Sigmoid colon (tissue), 4 donors: ENCODE results near the gene IFT80.

Experiments used
- POLR2A ChIP-seq, 2 donors: fragments of 450-650 bp; IDR thresholded peaks; one replicate each; pipeline ENCODE4 v1.6.1; 2016; ENCODE audit warnings: antibody characterized with exemption in 2 of 2, mild to moderate bottlenecking in 2 of 2, moderate library complexity in 2 of 2
- POLR2AphosphoS5 ChIP-seq, 4 donors: sonication (generic); formaldehyde crosslinking; IDR thresholded peaks; one replicate each; pipeline ENCODE4 v1.6.1; 2017; ENCODE audit warnings: antibody characterized with exemption in 4 of 4
- TF ChIP-seq, protein P1 (sequence below), 4 experiments: fragments of 450-650 bp in 3 of 4; fragments of 200-600 bp in 1 of 4; IDR thresholded peaks; one replicate each; pipeline ENCODE4 v1.5.1; 2016 to 2019; ENCODE audit warnings: antibody characterized with exemption in 4 of 4, mild to moderate bottlenecking in 3 of 4, moderate library complexity in 2 of 4

DNA sequence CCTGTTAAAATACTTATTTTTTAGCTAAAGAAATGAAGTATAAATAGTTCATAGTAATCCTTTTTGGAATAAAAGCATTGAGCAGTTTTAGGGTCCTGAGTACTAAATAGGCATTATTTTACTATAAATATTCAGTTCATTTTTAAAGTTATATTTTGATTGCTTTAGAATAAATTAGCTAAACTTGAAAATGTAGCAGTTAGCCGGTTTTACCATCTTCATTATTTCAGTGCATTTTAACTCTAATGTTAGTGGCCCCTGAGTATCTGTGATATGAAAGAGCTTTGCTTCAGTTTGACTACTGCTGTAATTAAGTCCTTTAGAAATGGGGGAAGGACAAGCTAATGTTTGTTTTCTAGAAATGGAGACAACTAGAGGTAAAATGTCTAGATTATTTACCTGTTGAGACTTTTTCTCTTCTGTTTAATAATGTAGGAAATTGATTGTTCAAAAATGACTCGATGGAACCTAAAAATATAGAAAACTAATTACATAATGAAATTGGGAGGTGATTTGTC lies 4.1 kb upstream of the IFT80 start:
- TF ChIP-seq, protein P1, sequence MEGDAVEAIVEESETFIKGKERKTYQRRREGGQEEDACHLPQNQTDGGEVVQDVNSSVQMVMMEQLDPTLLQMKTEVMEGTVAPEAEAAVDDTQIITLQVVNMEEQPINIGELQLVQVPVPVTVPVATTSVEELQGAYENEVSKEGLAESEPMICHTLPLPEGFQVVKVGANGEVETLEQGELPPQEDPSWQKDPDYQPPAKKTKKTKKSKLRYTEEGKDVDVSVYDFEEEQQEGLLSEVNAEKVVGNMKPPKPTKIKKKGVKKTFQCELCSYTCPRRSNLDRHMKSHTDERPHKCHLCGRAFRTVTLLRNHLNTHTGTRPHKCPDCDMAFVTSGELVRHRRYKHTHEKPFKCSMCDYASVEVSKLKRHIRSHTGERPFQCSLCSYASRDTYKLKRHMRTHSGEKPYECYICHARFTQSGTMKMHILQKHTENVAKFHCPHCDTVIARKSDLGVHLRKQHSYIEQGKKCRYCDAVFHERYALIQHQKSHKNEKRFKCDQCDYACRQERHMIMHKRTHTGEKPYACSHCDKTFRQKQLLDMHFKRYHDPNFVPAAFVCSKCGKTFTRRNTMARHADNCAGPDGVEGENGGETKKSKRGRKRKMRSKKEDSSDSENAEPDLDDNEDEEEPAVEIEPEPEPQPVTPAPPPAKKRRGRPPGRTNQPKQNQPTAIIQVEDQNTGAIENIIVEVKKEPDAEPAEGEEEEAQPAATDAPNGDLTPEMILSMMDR (IDR thresholded peaks at IDR 0.05) = no peak
- TF ChIP-seq POLR2A (IDR thresholded peaks at IDR 0.05) = no peak
- TF ChIP-seq POLR2AphosphoS5 (IDR thresholded peaks at IDR 0.05) = no peak
